ENCODE data around the gene RAB3B.

The RAB3B gene

GRCh38 chr1:51937112-51937511 is 53.4 kb downstream of the RAB3B start:
- Histone ChIP-seq H3K4me3 (ENCODE audit: low read depth, low read length) (no peak overlapping the region), H3K27me3 (ENCODE audit: control insufficient read depth, insufficient read depth, low read length) (no peaks in the 10 kb centered on the region), H3K4me1 (ENCODE audit: control insufficient read depth, insufficient read depth, low read length) (no peaks in the 10 kb centered on the region), H3K9ac (ENCODE audit: low read depth, low read length) (no peak overlapping the region), H3K27ac (ENCODE audit: low read depth, low read length) (no peak overlapping the region), H3K36me3 (ENCODE audit: control insufficient read depth, insufficient read depth, low read length) (peaks cover 65% of the 10 kb centered on the region), H3K9me3 (ENCODE audit: control insufficient read depth, insufficient read depth, low read length) (no peaks in the 10 kb centered on the region)

- Histone ChIP-seq H3K27ac (ENCODE audit: low read depth, low read length) (no peak overlapping the region), H3K27me3 (ENCODE audit: control insufficient read depth, insufficient read depth, low read length) (no peaks in the 10 kb centered on the region), H3K4me1 (ENCODE audit: control insufficient read depth, insufficient read depth, low read length) (no peaks in the 10 kb centered on the region), H3K9me3 (ENCODE audit: control insufficient read depth, insufficient read depth, low read length) (no peaks in the 10 kb centered on the region), H3K36me3 (ENCODE audit: control insufficient read depth, insufficient read depth, low read length) (peaks cover 66% of the 10 kb centered on the region), H3K9ac (ENCODE audit: low read depth, low read length) (no peak overlapping the region), H3K4me3 (ENCODE audit: low read depth, low read length) (no peak overlapping the region)
Measured at GRCh38 chr1:51936531-51936930, 54.0 kb downstream of the RAB3B start.

- peaks cover 68% of the 10 kb centered on the region for H3K36me3 ChIP-seq (ENCODE audit: control insufficient read depth, insufficient read depth, low read length)
- H3K9ac ChIP-seq (ENCODE audit: low read depth, low read length): no peak overlapping the region
- H3K27ac ChIP-seq (ENCODE audit: low read depth, low read length): no peak overlapping the region
- H3K4me1 ChIP-seq (ENCODE audit: control insufficient read depth, insufficient read depth, low read length): no peaks in the 10 kb centered on the region
- no peak overlapping the region for H3K4me3 ChIP-seq (ENCODE audit: low read depth, low read length)
- H3K9me3 ChIP-seq (ENCODE audit: control insufficient read depth, insufficient read depth, low read length): no peaks in the 10 kb centered on the region
- H3K27me3 ChIP-seq (ENCODE audit: control insufficient read depth, insufficient read depth, low read length): no peaks in the 10 kb centered on the region
Measured at GRCh38 chr1:51933344-51933743, 57.2 kb downstream of the RAB3B start.

GRCh38 chr1:51930329-51930728 is 60.2 kb downstream of the RAB3B start:
- H3K27ac ChIP-seq (ENCODE audit: low read depth, low read length): no peak overlapping the region
- H3K27me3 ChIP-seq (ENCODE audit: control insufficient read depth, insufficient read depth, low read length): no peaks in the 10 kb centered on the region
- H3K36me3 ChIP-seq (ENCODE audit: control insufficient read depth, insufficient read depth, low read length): peaks cover 50% of the 10 kb centered on the region
- no peak overlapping the region for H3K9ac ChIP-seq (ENCODE audit: low read depth, low read length)
- no peaks in the 10 kb centered on the region for H3K9me3 ChIP-seq (ENCODE audit: control insufficient read depth, insufficient read depth, low read length)
- H3K4me3 ChIP-seq (ENCODE audit: low read depth, low read length): no peak overlapping the region
- H3K4me1 ChIP-seq (ENCODE audit: control insufficient read depth, insufficient read depth, low read length): no peaks in the 10 kb centered on the region

DNA sequence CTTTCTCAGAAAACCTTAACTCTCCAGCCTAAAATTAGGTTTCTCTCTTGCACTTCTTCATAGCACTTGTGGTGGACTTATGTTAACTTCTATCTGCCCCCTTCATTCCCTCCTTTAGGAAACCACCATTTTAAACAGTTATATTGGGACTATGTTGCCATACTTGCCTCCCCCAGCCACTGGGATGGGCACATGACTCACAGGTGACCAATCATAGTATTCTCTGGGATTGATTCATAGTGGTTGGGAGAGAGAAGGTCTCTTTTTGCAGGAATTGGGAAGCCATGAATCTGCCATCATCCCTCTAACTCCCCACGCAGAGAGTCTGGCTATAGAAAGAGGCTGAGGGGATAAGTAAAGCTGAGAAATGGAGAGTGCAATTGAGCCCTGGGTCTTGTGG is 61.6 kb downstream of the RAB3B start:
- Histone ChIP-seq H3K4me1 (ENCODE audit: control insufficient read depth, insufficient read depth, low read length) (no peaks in the 10 kb centered on the region), H3K36me3 (ENCODE audit: control insufficient read depth, insufficient read depth, low read length) (peaks cover 54% of the 10 kb centered on the region), H3K27me3 (ENCODE audit: control insufficient read depth, insufficient read depth, low read length) (no peaks in the 10 kb centered on the region), H3K9ac (ENCODE audit: low read depth, low read length) (no peak overlapping the region), H3K27ac (ENCODE audit: low read depth, low read length) (no peak overlapping the region), H3K9me3 (ENCODE audit: control insufficient read depth, insufficient read depth, low read length) (no peaks in the 10 kb centered on the region), H3K4me3 (ENCODE audit: low read depth, low read length) (no peak overlapping the region)

DNA sequence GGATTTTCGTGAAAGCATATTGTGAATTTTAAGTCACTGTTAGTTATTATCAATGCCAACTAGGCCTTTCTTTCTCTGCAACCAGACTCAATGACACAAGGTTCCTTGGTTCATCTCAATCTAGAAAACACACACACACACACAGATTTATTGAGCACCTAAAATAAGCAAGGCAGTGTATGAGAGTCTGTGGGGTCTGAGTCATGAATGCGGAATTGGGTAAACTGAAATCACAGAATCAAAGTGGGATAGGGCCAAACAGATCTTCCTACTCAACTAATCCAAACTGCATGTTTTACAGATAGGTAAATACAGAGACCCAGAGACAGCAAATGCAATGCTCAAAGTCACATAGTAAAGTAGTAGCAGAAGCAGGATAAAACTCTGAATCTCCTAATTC is 63.5 kb downstream of the RAB3B start:
- Histone ChIP-seq H3K9me3 (ENCODE audit: control insufficient read depth, insufficient read depth, low read length) (no peaks in the 10 kb centered on the region), H3K9ac (ENCODE audit: low read depth, low read length) (no peak overlapping the region), H3K4me3 (ENCODE audit: low read depth, low read length) (no peak overlapping the region), H3K27me3 (ENCODE audit: control insufficient read depth, insufficient read depth, low read length) (no peaks in the 10 kb centered on the region), H3K27ac (ENCODE audit: low read depth, low read length) (no peak overlapping the region), H3K4me1 (ENCODE audit: control insufficient read depth, insufficient read depth, low read length) (no peaks in the 10 kb centered on the region), H3K36me3 (ENCODE audit: control insufficient read depth, insufficient read depth, low read length) (peaks cover 37% of the 10 kb centered on the region)

GRCh38 chr1:51926171-51926812 is 64.2 kb downstream of the RAB3B start:
- Histone ChIP-seq H3K9ac (ENCODE audit: low read depth, low read length) (no peak overlapping the region), H3K4me1 (ENCODE audit: control insufficient read depth, insufficient read depth, low read length) (no peaks in the 10 kb centered on the region)

GRCh38 chr1:51924455-51924854 is 66.0 kb downstream of the RAB3B start:
- Histone ChIP-seq H3K36me3 (ENCODE audit: control insufficient read depth, insufficient read depth, low read length) (peaks cover 23% of the 10 kb centered on the region), H3K9ac (ENCODE audit: low read depth, low read length) (no peak overlapping the region), H3K9me3 (ENCODE audit: control insufficient read depth, insufficient read depth, low read length) (no peaks in the 10 kb centered on the region), H3K4me1 (ENCODE audit: control insufficient read depth, insufficient read depth, low read length) (peaks cover 6% of the 10 kb centered on the region; the same call in 1 of the 2 replicates), H3K4me3 (ENCODE audit: low read depth, low read length) (no peak overlapping the region), H3K27me3 (ENCODE audit: control insufficient read depth, insufficient read depth, low read length) (no peaks in the 10 kb centered on the region), H3K27ac (ENCODE audit: low read depth, low read length) (no peak overlapping the region)

More at GRCh38 chr1:51926171-51926812, 64.2 kb downstream of the RAB3B start:
- Histone ChIP-seq H3K27ac (ENCODE audit: low read depth, low read length) (no peak overlapping the region), H3K9me3 (ENCODE audit: control insufficient read depth, insufficient read depth, low read length) (no peaks in the 10 kb centered on the region), H3K36me3 (ENCODE audit: control insufficient read depth, insufficient read depth, low read length) (peaks cover 29% of the 10 kb centered on the region), H3K27me3 (ENCODE audit: control insufficient read depth, insufficient read depth, low read length) (no peaks in the 10 kb centered on the region), H3K4me3 (ENCODE audit: low read depth, low read length) (no peak overlapping the region)

DNA sequence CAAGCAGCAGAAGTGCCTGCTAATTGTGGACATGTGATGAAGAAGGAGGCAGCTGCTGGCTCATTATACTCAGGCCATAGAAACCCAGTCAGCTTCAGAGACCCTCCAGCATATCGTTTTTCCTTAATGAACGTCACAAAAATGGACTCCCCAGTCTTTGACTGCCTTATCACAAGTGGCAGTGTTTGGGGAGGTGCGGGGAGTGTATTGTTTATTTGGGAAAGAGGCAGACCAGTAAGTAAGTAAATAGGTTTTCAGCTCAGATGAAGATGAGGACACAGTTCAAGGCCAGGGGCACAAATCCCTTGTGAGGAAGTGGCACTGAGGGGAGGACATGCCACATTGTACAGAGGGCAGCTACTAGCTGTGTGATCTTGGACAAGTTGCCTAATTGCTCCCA is 68.5 kb downstream of the RAB3B start:
- no peak overlapping the region for H3K4me3 ChIP-seq (ENCODE audit: low read depth, low read length)
- peaks cover 43% of the 10 kb centered on the region for H3K36me3 ChIP-seq (ENCODE audit: control insufficient read depth, insufficient read depth, low read length)
- peaks cover 6% of the 10 kb centered on the region; the same call in 1 of the 2 replicates for H3K4me1 ChIP-seq (ENCODE audit: control insufficient read depth, insufficient read depth, low read length)
- H3K9me3 ChIP-seq (ENCODE audit: control insufficient read depth, insufficient read depth, low read length): no peaks in the 10 kb centered on the region
- no peaks in the 10 kb centered on the region for H3K27me3 ChIP-seq (ENCODE audit: control insufficient read depth, insufficient read depth, low read length)
- no peak overlapping the region for H3K27ac ChIP-seq (ENCODE audit: low read depth, low read length)
- H3K9ac ChIP-seq (ENCODE audit: low read depth, low read length): no peak overlapping the region

GRCh38 chr1:51920130-51920529 is 70.4 kb downstream of the RAB3B start:
- peaks cover 57% of the 10 kb centered on the region for H3K36me3 ChIP-seq (ENCODE audit: control insufficient read depth, insufficient read depth, low read length)
- peaks cover 6% of the 10 kb centered on the region; the same call in 1 of the 2 replicates for H3K4me1 ChIP-seq (ENCODE audit: control insufficient read depth, insufficient read depth, low read length)
- H3K4me3 ChIP-seq (ENCODE audit: low read depth, low read length): no peak overlapping the region
- no peaks in the 10 kb centered on the region for H3K9me3 ChIP-seq (ENCODE audit: control insufficient read depth, insufficient read depth, low read length)
- H3K27me3 ChIP-seq (ENCODE audit: control insufficient read depth, insufficient read depth, low read length): no peaks in the 10 kb centered on the region
- no peak overlapping the region for H3K27ac ChIP-seq (ENCODE audit: low read depth, low read length)
- 0 out of 2 replicates have a peak overlapping the region, but pooled peaks have one; percentile 18 for H3K9ac ChIP-seq (ENCODE audit: low read depth, low read length)

- Histone ChIP-seq H3K27ac (ENCODE audit: low read depth, low read length) (no peak overlapping the region), H3K4me3 (ENCODE audit: low read depth, low read length) (no peak overlapping the region), H3K36me3 (ENCODE audit: control insufficient read depth, insufficient read depth, low read length) (peaks cover 58% of the 10 kb centered on the region), H3K9ac (ENCODE audit: low read depth, low read length) (0 out of 2 replicates have a peak overlapping the region, but pooled peaks have one; percentile 18), H3K9me3 (ENCODE audit: control insufficient read depth, insufficient read depth, low read length) (no peaks in the 10 kb centered on the region), H3K27me3 (ENCODE audit: control insufficient read depth, insufficient read depth, low read length) (no peaks in the 10 kb centered on the region), H3K4me1 (ENCODE audit: control insufficient read depth, insufficient read depth, low read length) (peaks cover 6% of the 10 kb centered on the region; the same call in 1 of the 2 replicates)
Measured at GRCh38 chr1:51919684-51920083, 70.8 kb downstream of the RAB3B start.
